OCI-LY3 (cell line): ENCODE measurements around the gene MIB2.

ENCODE experiments used
- EZH2phosphoT487 ChIP-seq: fragments of 200-600 bp; shearing (Covaris generic); IDR thresholded peaks from 2 replicates; pipeline ENCODE4 v1.6.1; 2018; ENCODE audit warnings: antibody characterized with exemption, mixed run types, low read depth
- TF ChIP-seq, protein P1 (sequence below): fragments of 200-600, 300-600 bp; sonication (generic); IDR thresholded peaks from 2 replicates; pipeline ENCODE4 v1.5.1; 2014; ENCODE audit warnings: antibody characterized with exemption, low read length, low read depth

DNA sequence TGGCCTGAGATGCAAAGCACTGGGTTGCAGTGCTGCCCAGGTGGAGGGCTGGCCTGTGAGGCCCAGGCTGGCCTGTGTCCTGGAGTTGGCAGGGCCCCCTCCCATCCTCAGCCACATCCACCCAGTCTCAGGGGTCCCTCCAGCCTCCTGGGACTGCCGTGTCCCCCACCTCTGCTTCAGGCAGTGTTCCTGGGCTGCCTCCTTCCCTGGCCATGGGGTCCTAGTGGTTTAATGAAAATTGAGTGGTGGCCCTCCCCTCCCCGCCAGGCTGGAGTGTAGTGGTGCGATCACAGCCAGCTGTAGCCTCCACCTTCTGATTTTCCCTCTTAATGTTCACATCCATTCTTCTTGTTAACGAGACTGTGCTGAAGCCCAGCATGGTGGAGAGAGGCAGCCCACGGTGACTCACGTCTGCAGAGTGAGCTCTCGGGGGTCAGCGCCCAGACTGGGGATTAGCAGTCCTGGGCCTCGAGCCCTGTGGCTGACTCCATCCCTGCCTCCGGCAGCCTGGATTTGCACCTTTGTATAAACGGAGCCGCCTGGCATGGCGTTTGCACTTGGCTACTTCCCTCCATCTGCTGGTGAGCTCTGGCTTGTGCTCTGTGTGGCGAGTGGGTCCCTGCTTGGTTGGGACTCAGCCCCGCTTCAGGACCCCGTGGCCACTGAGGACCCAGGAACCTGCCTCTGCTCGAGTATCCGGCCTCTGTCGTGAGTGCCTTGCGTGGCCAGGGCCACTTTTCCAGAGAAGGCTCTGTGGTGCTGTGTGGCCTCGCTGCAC, 6.9 kb downstream of the MIB2 start:
- TF ChIP-seq, protein P1, sequence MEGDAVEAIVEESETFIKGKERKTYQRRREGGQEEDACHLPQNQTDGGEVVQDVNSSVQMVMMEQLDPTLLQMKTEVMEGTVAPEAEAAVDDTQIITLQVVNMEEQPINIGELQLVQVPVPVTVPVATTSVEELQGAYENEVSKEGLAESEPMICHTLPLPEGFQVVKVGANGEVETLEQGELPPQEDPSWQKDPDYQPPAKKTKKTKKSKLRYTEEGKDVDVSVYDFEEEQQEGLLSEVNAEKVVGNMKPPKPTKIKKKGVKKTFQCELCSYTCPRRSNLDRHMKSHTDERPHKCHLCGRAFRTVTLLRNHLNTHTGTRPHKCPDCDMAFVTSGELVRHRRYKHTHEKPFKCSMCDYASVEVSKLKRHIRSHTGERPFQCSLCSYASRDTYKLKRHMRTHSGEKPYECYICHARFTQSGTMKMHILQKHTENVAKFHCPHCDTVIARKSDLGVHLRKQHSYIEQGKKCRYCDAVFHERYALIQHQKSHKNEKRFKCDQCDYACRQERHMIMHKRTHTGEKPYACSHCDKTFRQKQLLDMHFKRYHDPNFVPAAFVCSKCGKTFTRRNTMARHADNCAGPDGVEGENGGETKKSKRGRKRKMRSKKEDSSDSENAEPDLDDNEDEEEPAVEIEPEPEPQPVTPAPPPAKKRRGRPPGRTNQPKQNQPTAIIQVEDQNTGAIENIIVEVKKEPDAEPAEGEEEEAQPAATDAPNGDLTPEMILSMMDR = no peak
- TF ChIP-seq EZH2phosphoT487 = no peak
